ENCODE measurements around the gene CCL20. TPM values are rescaled to one million over a fixed set of nuclear protein-coding genes. Genes with fewer than 3 reads are reported as not detected.

Gene CCL20
- total and polyA plus RNA-seq, 3 donors from 2014 or later, result 0.55 to 0.99 (median 0.81) TPM

- no peak for DNase-seq
- TF ChIP-seq CTCF (IDR thresholded peaks at IDR 0.05) (no peak), POLR2A (IDR thresholded peaks at IDR 0.05) (no peak)
- 85 to 87% methylated on average over 5 of the region's 5 CpGs for WGBS, 2 donors
- intact Hi-C loops (cut with DNase I; ENCODE audit: low total_unique reads), result no loop called here
- H3K4me3 ChIP-seq, result no peak overlapping the region
- no peaks in the 10 kb centered on the region for H3K36me3 ChIP-seq (ENCODE audit: low read depth, missing control alignments)
- H3K4me1 ChIP-seq, result no peaks in the 10 kb centered on the region
- H3K27me3 ChIP-seq, result no peaks in the 10 kb centered on the region
- H3K27ac ChIP-seq, result no peak overlapping the region
- H3K9me3 ChIP-seq, result no peaks in the 10 kb centered on the region
Measured at GRCh38 chr2:227772197-227772661, 41.4 kb upstream of the CCL20 start.

- Histone ChIP-seq H3K4me3 (no peak overlapping the region), H3K36me3 (ENCODE audit: low read depth, missing control alignments) (no peaks in the 10 kb centered on the region), H3K27ac (no peak overlapping the region), H3K4me1 (no peaks in the 10 kb centered on the region), H3K27me3 (no peaks in the 10 kb centered on the region), H3K9me3 (no peaks in the 10 kb centered on the region)
- 59 to 63% methylated on average over 2 of the region's 2 CpGs for WGBS, 2 donors
- intact Hi-C loops (cut with DNase I; ENCODE audit: low total_unique reads), result no loop called here
- DNase-seq, result no peak
- TF ChIP-seq POLR2A (IDR thresholded peaks at IDR 0.05) (no peak), CTCF (IDR thresholded peaks at IDR 0.05) (no peak)
Measured at GRCh38 chr2:227772932-227773331, 40.7 kb upstream of the CCL20 start.

- Histone ChIP-seq H3K4me1 (no peaks in the 10 kb centered on the region), H3K27me3 (no peaks in the 10 kb centered on the region), H3K9me3 (no peaks in the 10 kb centered on the region), H3K27ac (no peak overlapping the region), H3K36me3 (ENCODE audit: low read depth, missing control alignments) (no peaks in the 10 kb centered on the region), H3K4me3 (no peak overlapping the region)
- intact Hi-C loops (cut with DNase I; ENCODE audit: low total_unique reads), result no loop called here
- WGBS, 2 donors, result 39 to 50% methylated on average over 15 of the region's 15 CpGs
- no peak for DNase-seq
- TF ChIP-seq POLR2A (IDR thresholded peaks at IDR 0.05) (no peak), CTCF (IDR thresholded peaks at IDR 0.05) (peak in 1 of 3 experiments; percentile 4)
Measured at GRCh38 chr2:227774011-227774624, 39.5 kb upstream of the CCL20 start.

GRCh38 chr2:227774895-227775842 is 38.5 kb upstream of the CCL20 start:
- Histone ChIP-seq H3K9me3 (no peaks in the 10 kb centered on the region), H3K27ac (no peak overlapping the region), H3K4me1 (no peaks in the 10 kb centered on the region), H3K4me3 (no peak overlapping the region), H3K36me3 (ENCODE audit: low read depth, missing control alignments) (no peaks in the 10 kb centered on the region), H3K27me3 (no peaks in the 10 kb centered on the region)
- no peak for DNase-seq
- WGBS, 2 donors, result 80 to 89% methylated on average over 6 of the region's 6 CpGs
- no peak for TF ChIP-seq POLR2A (IDR thresholded peaks at IDR 0.05)
- TF ChIP-seq CTCF (IDR thresholded peaks at IDR 0.05), result no peak
- intact Hi-C loops (cut with DNase I; ENCODE audit: low total_unique reads), result no loop called here
